Stimulated activated CD8-positive, alpha-beta memory T cell treated with anti-CD3 and anti-CD28 coated beads, Interleukin-7, amount 100 ng/mL, for 24 hours (primary cell): ENCODE measurements around the gene PRKCI.
"Not testable (repeated sequence)": the region's sequence is repeated elsewhere in the genome, so short reads cannot be mapped to it uniquely, and the experiment has no call there.

Source experiments
- DNase-seq: peaks from one replicate; pipeline ENCODE4 v3.0.0-alpha.2; 2020; ENCODE audit warnings: low read depth

Gene PRKCI

GRCh38 chr3:170222647-170223541 is 670 bp downstream of the PRKCI start:
- no peak for DNase-seq

DNA sequence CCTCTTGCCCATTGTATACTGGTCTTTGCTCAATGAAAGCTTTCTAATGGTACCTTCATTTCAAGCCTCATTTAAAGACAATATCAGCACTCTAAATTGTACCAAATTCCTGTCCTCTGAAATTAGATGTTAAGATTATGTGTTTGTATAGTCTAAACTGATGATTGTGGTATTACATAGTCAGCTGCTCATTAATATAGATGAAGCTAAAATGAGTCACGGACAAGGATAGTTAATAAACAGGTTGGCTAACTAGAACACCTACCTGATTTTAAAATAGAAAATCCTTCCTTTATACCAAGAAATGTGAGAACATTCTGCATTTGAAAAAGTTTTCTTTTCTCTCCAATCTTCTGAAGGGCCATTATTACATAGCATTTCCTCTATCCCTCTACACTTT is 2.9 kb downstream of the PRKCI start:
- no peak for DNase-seq

- DNase-seq = no peak
Measured at GRCh38 chr3:170226426-170226960, 4.3 kb downstream of the PRKCI start.

GRCh38 chr3:170228093-170228766 is 6.0 kb downstream of the PRKCI start:
- no peak for DNase-seq

- no peak for DNase-seq
Measured at GRCh38 chr3:170232266-170232665, 10.0 kb downstream of the PRKCI start.

- no peak for DNase-seq
Measured at GRCh38 chr3:170233530-170233929, 11.3 kb downstream of the PRKCI start.

GRCh38 chr3:170240142-170240541 is 17.9 kb downstream of the PRKCI start:
- DNase-seq = no peak

DNA sequence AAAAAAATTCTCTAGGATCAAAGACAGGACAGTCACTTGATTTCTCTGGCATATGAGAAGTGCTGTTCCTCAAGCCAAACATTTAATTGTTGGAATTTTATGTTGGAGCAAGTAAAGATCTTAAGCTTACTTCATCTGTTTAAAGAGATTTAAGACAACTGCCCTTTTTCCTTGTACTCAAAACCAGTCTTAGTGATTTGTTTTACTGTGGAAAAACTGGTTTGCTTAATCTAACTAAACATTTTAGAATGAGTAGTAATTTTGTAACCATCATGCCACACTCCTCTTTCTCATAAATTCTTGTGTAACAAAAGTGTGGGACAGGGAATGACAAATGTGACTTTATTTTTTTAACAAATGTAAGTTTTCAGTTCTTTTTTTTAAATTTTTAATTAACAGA is 18.4 kb downstream of the PRKCI start:
- no peak for DNase-seq

- DNase-seq = no peak
Measured at GRCh38 chr3:170244576-170244975, 22.4 kb downstream of the PRKCI start.

- DNase-seq = no peak
Measured at GRCh38 chr3:170247875-170248274, 25.7 kb downstream of the PRKCI start.

GRCh38 chr3:170256597-170256996 is 34.4 kb downstream of the PRKCI start:
- no peak for DNase-seq

GRCh38 chr3:170257145-170257544 is 34.9 kb downstream of the PRKCI start:
- DNase-seq = no peak

- no peak for DNase-seq
Measured at GRCh38 chr3:170258105-170258487, 35.9 kb downstream of the PRKCI start.

DNA sequence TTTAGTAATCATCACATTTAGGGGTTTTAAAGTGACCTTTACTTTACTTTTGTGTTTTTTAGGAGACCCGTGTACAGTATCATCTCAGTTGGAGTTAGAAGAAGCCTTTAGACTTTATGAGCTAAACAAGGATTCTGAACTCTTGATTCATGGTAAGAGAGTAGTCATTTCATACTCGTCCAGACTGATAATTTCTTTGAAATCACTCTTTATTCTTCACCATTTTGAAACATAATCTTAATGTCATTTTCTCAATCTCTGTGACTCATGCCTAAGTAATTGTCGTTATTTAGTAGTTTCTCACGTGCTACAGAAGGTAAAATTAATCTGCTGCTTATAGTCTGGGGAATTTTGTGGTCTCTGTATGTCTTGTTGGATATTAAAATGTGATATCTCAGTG is 37.7 kb downstream of the PRKCI start:
- DNase-seq = no peak

- no peak for DNase-seq
Measured at GRCh38 chr3:170267793-170268192, 45.6 kb downstream of the PRKCI start.

DNA sequence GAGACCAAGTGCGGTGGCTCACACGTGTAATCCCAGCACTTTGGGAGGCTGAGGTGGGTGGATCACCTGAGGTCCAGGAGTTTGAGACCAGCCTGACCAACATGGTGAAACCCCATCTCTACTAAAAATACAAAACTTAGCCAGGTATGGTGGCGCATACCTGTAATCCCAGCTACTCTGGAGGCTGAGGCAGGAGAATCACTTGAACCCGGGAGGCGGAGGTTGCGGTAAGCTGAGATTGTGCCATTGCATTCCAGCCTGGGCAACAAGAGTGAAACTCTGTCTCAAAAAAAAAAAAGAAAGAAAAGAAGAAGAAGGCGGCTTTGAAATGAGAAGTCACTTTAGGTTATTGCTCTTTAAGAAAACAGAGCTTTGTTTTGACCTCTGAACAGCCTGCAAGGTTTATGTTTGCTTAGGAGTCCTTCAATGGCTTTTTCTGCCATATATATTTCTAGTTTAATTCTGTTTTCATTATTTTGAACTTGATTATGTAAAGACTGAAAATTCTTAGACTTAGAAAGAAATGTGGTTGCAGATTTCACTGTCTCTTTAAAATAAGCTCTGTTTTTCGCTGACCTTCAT is 47.5 kb downstream of the PRKCI start:
- DNase-seq = not testable (repeated sequence)

DNA sequence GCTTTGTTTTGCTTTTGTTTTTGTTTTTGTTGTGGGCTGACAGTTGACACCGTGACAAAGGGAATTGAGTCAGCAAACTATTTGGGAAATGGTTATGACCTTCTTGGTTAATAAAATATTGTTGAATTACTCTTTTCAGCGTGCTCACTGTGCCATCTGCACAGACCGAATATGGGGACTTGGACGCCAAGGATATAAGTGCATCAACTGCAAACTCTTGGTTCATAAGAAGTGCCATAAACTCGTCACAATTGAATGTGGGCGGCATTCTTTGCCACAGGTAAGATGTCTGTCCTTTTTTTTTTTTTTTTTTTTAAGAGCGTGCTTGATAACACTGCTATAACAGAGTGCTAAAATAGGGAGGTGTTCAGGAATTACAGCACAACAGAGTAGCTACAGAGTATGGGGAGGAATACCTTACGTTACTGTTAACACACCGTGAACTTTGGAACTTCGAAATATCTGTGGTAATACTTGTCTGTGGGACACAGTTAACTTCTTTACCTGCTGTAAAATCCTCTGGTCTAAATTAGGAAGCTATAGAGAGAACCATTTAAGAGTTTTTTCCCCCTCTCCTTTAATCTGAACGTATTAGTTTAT is 48.2 kb downstream of the PRKCI start:
- DNase-seq = no peak

DNA sequence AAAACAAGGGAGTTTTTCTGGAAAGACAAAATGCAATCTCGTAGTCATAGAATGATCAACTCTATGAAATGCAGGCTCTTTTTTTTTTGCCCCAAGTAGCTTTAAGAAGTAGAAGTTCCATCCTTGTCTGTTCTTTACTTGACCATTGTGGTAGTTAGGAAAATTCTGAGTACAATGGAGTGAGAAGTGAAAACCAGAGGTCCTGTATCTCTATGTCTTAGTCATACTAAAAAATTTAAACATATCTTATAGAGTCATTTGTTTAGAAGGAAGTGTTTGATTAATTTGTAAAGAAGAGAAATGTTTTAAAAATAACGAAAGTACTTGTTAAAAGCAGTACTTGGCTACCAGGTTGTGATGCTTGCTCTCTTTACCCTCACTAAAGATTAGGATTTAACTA is 52.4 kb downstream of the PRKCI start:
- no peak for DNase-seq

DNA sequence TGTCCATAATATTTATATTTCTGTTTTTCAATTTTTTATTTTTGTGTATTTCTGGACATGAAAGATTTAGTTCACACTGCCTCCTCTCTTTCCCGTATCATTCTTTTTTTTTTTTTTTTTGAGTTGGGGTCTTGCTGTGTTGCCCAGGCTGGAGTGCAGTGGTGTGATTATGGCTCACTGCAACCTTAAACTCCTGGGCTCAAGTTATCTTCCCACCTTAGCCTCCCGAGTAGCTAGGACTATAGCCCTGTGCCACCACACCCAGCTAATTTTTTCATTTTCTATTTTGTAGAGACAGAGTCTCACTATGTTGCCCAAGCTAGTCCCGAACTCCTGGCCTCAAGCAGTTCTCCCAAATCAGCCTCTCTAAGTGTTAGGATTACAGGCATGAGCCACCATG is 53.6 kb downstream of the PRKCI start:
- no peak for DNase-seq

- not testable (repeated sequence) for DNase-seq
Measured at GRCh38 chr3:170277311-170277710, 55.1 kb downstream of the PRKCI start.

DNA sequence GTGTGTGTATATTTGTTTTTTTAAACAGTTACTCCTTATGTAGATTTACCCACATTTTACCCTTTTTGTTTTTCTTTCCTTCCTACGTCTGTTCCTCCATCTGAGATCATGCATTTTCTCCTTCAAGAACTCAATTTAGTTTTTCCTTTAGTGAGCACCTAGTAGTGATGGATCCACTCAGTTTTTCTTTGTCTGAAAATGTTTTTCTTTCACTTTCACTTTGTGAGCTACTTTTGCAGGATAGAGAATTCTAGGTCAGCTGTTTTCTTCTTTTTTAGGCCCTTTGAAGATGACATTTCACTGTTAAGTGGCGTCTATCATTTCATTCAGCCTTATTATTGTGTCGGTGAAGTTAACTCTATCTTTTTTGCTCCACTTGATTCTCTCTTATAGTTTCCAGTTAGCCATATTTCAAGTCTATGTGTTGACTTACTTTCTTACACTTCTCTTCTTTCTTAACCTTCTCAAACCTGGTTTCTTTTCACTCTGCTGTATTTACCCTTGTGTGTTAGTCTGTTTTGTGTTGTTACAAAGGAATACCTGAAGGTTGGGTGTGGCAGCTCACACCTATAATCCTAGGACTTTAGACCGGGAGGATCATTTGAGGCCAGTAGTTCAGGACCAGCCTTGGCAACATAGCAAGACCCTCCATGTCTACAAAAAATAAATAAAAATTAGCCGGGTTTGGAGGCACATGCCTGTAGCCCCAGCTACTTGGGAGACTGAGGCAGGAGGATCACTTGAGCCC is 55.8 kb downstream of the PRKCI start:
- DNase-seq = no peak

- DNase-seq = no peak
Measured at GRCh38 chr3:170278627-170279026, 56.4 kb downstream of the PRKCI start.
